Endodermal cell (in vitro differentiated cells): ENCODE measurements around the gene TMEM72. TPM values are rescaled to one million over a fixed set of nuclear protein-coding genes. Genes with fewer than 3 reads are reported as not detected.

Experiments
- DNase-seq: peaks from one replicate; pipeline ENCODE4 v3.0.0-alpha.2; 2017
- H3K27ac ChIP-seq: 2 replicates; pipeline ENCODE4 v1.5.1; 2013; ENCODE audit warnings: mild to moderate bottlenecking, low read depth, low read length, moderate library complexity
- H3K27me3 ChIP-seq: 2 replicates; pipeline ENCODE4 v1.6.1; 2013; ENCODE audit warnings: mild to moderate bottlenecking, low read length, moderate library complexity; ENCODE audit not compliant: insufficient read depth, control insufficient read depth, poor library complexity, severe bottlenecking
- H3K36me3 ChIP-seq: 2 replicates; pipeline ENCODE4 v1.7.0; 2013; ENCODE audit warnings: mild to moderate bottlenecking, low read length, moderate library complexity; ENCODE audit not compliant: control insufficient read depth, insufficient read depth
- H3K4me1 ChIP-seq: one replicate; pipeline ENCODE4 v1.7.0; 2013; ENCODE audit warnings: low read length; ENCODE audit not compliant: control insufficient read depth, insufficient read depth
- H3K4me3 ChIP-seq: 2 replicates; pipeline ENCODE4 v1.5.1; 2013; ENCODE audit warnings: mild to moderate bottlenecking, low read length, moderate library complexity
- H3K9ac ChIP-seq: 2 replicates; pipeline ENCODE4 v1.6.1; 2013; ENCODE audit warnings: mild to moderate bottlenecking, low read length, moderate library complexity; ENCODE audit not compliant: poor library complexity, severe bottlenecking; ENCODE audit errors: extremely low read depth
- H3K9me3 ChIP-seq: 2 replicates; pipeline ENCODE4 v1.6.1; 2013; ENCODE audit warnings: mild to moderate bottlenecking, low read length, moderate library complexity; ENCODE audit not compliant: control insufficient read depth
- H3K27ac Mint-ChIP-seq: 2 replicates; pipeline ENCODE4 v1.8.0; 2020; ENCODE audit warnings: mixed read lengths
- H3K27me3 Mint-ChIP-seq: 2 replicates; pipeline ENCODE4 v1.8.0; 2021; ENCODE audit warnings: mild to moderate bottlenecking, mixed read lengths; ENCODE audit not compliant: insufficient read depth
- H3K36me3 Mint-ChIP-seq: 2 replicates; pipeline ENCODE4 v1.8.0; 2020; ENCODE audit warnings: low read depth, mixed read lengths
- H3K4me1 Mint-ChIP-seq: 2 replicates; pipeline ENCODE4 v1.8.0; 2020; ENCODE audit warnings: mixed read lengths
- H3K4me3 Mint-ChIP-seq: 2 replicates; pipeline ENCODE4 v1.8.0; 2020; ENCODE audit warnings: mild to moderate bottlenecking, moderate library complexity, mixed read lengths
- H3K9me3 Mint-ChIP-seq: 2 replicates; pipeline ENCODE4 v1.8.0; 2020; ENCODE audit warnings: mild to moderate bottlenecking, mixed read lengths
- CTCF ChIP-seq: fragments of 200-600 bp; sonication (generic); conservative IDR thresholded peaks from 2 replicates; pipeline ENCODE4 v1.5.0; 2021; ENCODE audit warnings: antibody characterized with exemption, mild to moderate bottlenecking
- WGBS, 2 experiments: methylation state at CpG; one replicate each; pipeline versions ENCODE4 v1.1.5 to v1.1.7; 2013; ENCODE audit warnings: missing lambda C conversion rate in 2 of 2, mixed read lengths in 1 of 2; ENCODE audit not compliant: insufficient coverage in 1 of 2, insufficient read length in 1 of 2; 5-methylcytosine and 5-hydroxymethylcytosine counted together
- total RNA-seq, 2 donors: library from RNA; stranded (reverse); fragmentation: NEBNext Ultra II Directional in 1 of 2; extraction: Animal tissue kit (Norgen Biotek cat#: 25700) in 1 of 2; gene quantifications; 2 replicates in 1 of 2; 3 replicates in 1 of 2; pipeline ENCODE4 v1.2.1, GENCODE V29; 2021

TMEM72 gene
- total RNA-seq, 2 donors from 2014 or later: not detected

- Histone ChIP-seq H3K36me3 (no peaks in the 10 kb centered on the region), H3K27me3 (peaks cover 4% of the 10 kb centered on the region), H3K4me3 (no peak overlapping the region), H3K27ac (no peak overlapping the region), H3K4me1 (no peaks in the 10 kb centered on the region), H3K9me3 (no peaks in the 10 kb centered on the region), H3K9ac (no peak overlapping the region)
- H3K4me3 Mint-ChIP-seq: no peak overlapping the region
- H3K9me3 Mint-ChIP-seq: no peaks in the 10 kb centered on the region
- WGBS, 2 experiments: 77 to 83% methylated on average over 3 to 10 of the region's 10 CpGs
- H3K4me1 Mint-ChIP-seq: peaks cover 11% of the 10 kb centered on the region
- no peak for TF ChIP-seq CTCF
- H3K27me3 Mint-ChIP-seq: peaks cover 22% of the 10 kb centered on the region
- no peaks in the 10 kb centered on the region for H3K36me3 Mint-ChIP-seq
- H3K27ac Mint-ChIP-seq: no peak overlapping the region
- DNase-seq: no peak
These were observed 20.7 kb downstream of the TMEM72 start for GRCh38 chr10:44931621-44932516.

GRCh38 chr10:44932517-44933450 is 21.6 kb downstream of the TMEM72 start:
- peak; percentile 98 for DNase-seq
- TF ChIP-seq CTCF: peak; percentile 97
- H3K27me3 Mint-ChIP-seq: peaks cover 25% of the 10 kb centered on the region
- no peaks in the 10 kb centered on the region for H3K36me3 Mint-ChIP-seq
- Histone ChIP-seq H3K4me1 (no peaks in the 10 kb centered on the region), H3K9ac (no peak overlapping the region), H3K27me3 (peaks cover 4% of the 10 kb centered on the region), H3K4me3 (no peak overlapping the region), H3K36me3 (no peaks in the 10 kb centered on the region), H3K9me3 (no peaks in the 10 kb centered on the region), H3K27ac (no peak overlapping the region)
- H3K4me1 Mint-ChIP-seq: peaks cover 11% of the 10 kb centered on the region
- no peaks in the 10 kb centered on the region for H3K9me3 Mint-ChIP-seq
- no peak overlapping the region for H3K4me3 Mint-ChIP-seq
- no peak overlapping the region for H3K27ac Mint-ChIP-seq
- WGBS, 2 experiments: 47 to 50% methylated on average over 8 to 10 of the region's 10 CpGs

DNA sequence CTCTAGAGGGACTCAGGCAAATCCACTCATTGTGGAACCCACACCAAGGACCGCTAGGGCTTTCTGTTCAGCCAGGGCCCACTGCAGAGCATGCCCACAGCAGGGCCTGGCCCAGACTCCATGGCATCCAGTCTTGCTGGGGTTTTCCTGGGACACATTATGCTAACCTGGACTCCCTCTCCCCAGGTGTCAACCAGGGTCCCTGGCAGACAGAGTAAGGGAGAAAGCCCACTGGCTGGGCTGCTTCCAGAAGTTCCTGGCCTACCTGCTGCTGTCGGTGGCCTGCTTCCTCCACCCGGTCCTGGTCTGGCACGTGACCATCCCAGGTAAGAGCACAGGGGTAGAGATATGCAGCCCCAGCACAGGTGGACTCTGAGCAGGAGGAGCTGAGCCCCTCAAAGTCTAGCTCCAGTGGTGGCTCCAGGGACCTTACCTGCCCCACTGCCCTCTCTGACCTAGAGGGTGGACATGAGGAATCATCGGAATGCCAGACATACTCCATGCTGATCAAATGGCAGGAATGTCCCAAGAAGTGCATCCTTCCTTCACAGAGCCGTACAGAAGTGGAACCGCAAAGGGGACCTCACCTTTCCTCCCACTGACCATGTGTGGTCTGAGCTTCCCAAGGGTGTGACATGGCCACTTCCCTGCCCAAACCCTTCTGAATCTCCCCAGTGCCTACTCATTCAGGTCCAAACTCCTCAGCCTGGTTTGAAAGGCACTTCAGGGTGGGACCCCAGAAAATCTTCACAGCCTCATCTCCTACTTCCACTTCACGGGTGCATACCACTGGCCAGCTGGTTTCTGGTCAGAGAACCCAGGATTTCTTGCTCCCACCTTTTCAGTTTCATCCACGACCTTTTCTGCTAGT is 22.5 kb downstream of the TMEM72 start:
- Histone ChIP-seq H3K36me3 (no peaks in the 10 kb centered on the region), H3K4me3 (no peak overlapping the region), H3K27ac (no peak overlapping the region), H3K9ac (no peak overlapping the region), H3K27me3 (peaks cover 4% of the 10 kb centered on the region), H3K4me1 (no peaks in the 10 kb centered on the region), H3K9me3 (no peaks in the 10 kb centered on the region)
- 84 to 93% methylated on average over 8 to 9 of the region's 9 CpGs for whole genome bisulfite sequencing, 2 experiments
- no peak for DNase-seq
- H3K27ac Mint-ChIP-seq: no peak overlapping the region
- TF ChIP-seq CTCF: no peak
- H3K4me1 Mint-ChIP-seq: peaks cover 11% of the 10 kb centered on the region
- H3K27me3 Mint-ChIP-seq: peaks cover 21% of the 10 kb centered on the region
- no peaks in the 10 kb centered on the region for H3K36me3 Mint-ChIP-seq
- H3K9me3 Mint-ChIP-seq: no peaks in the 10 kb centered on the region
- no peak overlapping the region for H3K4me3 Mint-ChIP-seq
